Femur (tissue), 1 donor: Measurements from ENCODE around the gene TBX18.

Experiments used
- DNase-seq: peaks from one replicate; pipeline ENCODE4 v3.0.0-alpha.2; 2017

The TBX18 gene

DNA sequence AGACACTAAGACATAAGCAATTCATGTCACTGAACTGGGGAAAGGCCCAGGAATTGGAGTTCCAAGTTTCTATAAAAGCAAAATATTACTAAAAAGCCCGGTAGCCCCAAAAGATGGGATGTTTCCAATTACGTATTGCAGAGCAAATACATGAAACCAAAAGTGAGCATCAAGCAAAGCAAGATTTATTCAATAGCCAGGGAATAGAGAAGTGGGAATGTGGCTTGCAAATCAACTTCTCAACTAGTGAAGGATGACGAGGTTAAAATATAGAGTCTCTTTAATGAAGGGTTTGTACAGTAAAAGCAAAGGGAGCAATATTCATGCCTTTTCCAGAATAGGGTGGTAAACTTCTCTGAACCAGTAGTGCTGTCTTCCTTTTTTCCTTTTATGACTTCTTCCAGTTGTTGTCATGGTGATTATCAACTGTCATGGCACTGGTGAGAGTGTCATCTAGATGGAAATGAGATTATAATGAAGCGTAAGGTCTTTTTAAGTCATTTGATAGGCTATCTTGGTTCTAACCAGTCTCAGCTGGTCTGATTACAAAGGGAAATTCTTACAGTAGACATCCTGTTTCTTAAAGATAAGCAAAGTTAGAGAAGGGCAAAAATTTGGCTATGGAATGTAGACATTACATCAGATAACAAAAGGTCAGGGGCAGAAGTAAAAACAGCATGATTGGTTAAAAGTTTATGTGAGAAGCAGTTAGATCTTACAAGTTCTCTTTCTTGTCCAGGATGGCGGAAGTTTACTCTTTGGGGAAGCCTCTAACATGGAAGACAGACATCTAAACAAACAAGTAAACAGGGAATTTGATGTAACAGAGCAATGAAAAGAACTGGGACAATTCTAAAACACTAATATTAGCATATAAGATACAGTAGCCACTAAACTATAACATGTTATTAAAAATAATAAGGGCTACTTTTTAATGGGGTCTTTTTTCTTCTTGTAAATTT is 96.9 kb downstream of the TBX18 start:
- DNase-seq = no peak

DNA sequence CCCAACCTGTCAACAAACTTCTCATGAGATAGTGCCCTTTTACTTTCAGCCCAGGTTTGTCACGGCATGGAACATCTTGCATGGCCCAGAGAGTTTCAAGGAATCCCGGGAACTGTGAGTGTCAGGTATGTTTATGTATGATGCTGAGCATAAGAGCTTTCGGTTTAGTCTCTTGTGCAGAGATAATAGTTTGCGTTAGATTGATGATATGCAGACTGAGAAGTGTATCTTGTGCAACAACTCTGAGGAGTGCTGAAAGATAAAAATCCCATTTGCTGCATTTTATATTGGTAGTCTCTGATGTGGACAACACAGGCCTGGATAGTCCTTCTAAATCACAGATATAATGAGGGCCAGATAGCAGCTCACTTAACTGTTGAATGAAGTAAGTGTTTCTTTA is 99.0 kb downstream of the TBX18 start:
- DNase-seq = no peak

- no peak for DNase-seq
Observed at GRCh38 chr6:84663866-84664265, 100.5 kb downstream of the TBX18 start.

DNA sequence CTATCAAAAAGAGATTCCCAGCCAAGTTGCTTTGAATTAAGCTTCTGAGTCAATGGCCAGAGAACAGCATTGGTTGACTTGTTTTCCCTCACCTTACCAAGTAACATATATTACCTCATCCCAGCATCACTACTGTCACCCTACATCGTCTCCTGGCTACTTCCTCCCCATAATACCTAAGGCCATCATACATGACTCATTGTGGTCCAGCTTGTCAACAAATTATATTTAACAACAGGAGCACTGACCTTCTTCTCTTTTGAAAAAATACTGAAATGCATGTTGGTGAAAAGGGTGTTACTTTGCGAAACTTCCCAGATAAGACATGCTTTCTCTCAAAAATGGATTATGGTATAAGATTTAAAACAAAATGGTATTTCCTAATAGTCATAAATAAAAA is 106.9 kb downstream of the TBX18 start:
- no peak for DNase-seq

GRCh38 chr6:84657025-84657424 is 107.4 kb downstream of the TBX18 start:
- DNase-seq = no peak

GRCh38 chr6:84653027-84653551 is 111.3 kb downstream of the TBX18 start:
- no peak for DNase-seq

DNA sequence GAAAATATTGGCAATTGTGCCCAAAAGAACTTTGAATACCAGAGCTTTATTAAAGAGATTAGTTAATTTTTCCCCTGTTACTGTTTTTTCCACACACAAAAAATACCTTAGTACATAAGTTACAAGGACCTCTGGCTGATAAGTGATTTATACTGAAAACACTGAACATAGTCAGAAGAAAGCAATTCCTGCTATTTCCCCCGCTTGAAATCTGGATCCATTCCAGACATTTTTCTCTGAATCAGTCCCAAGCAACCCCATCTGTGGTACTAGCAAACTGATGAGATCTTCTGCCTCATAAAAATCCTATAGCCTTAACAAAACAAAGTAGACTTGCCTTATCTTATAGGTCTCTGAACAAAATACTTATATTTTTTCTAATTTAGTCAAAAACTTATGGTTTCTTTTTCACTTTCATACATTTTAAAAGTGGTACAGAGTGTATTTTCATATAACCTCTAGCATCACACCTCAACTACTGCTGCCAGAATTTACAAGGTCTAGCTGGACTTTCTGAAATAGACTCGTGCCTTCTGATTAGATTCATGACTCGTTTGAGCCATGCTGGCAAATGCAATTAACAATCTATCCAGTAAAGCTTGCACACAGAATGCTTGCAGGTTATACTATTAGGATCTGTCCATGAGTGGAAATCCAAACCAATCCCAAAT is 111.9 kb downstream of the TBX18 start:
- no peak for DNase-seq

- DNase-seq = no peak
Observed at GRCh38 chr6:84651583-84651982, 112.8 kb downstream of the TBX18 start.

DNA sequence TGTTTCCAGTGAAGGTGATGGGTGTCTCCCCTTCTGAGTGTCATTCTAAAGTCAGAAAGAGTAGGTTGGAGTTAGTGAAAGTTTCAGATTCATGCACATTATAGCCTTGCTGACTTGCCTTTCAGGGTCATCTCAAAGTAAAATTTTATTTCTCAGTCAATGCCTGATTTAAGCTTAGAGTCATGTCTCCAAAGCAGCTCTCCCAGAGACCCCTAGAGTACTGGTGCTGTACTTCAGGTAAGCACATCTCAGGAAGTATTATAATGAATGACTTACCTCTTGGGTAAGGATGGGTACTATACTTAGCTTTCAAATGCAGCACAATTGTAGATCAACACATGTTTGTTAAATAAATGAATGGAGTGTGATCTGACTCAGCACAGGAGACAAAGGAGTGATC is 116.0 kb downstream of the TBX18 start:
- no peak for DNase-seq

- no peak for DNase-seq
Observed at GRCh38 chr6:84645563-84646266, 118.7 kb downstream of the TBX18 start.

GRCh38 chr6:84645000-84645399 is 119.4 kb downstream of the TBX18 start:
- no peak for DNase-seq

- DNase-seq = no peak
Observed at GRCh38 chr6:84643778-84644177, 120.6 kb downstream of the TBX18 start.

GRCh38 chr6:84641076-84641475 is 123.3 kb downstream of the TBX18 start:
- DNase-seq = no peak

DNA sequence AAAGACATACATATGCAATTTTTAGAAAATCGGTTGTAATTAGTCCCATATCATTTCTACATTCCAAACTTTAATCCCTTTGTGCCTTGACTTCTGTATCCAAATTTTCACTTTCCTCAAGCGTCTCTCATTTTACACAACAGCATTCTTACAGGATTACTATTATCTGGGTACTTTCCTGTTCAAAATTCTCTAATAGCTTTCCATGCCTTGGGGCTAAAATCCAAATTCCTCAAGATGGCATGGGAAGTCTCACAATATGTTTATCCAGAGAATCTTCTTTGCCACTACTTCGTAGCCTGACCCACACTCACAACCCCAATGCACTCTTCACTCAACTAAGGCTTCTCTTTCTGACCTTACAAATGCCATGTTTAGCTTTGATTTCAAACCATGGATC is 125.0 kb downstream of the TBX18 start:
- no peak for DNase-seq

- DNase-seq = no peak
Observed at GRCh38 chr6:84638286-84638685, 126.1 kb downstream of the TBX18 start.
